GM12878 (cell line): ENCODE measurements around the gene TACSTD2. TPM values are rescaled to one million over a fixed set of nuclear protein-coding genes. Genes with fewer than 3 reads are reported as not detected.
A peak's percentile ranks its signal among the peaks of the same experiment; 100 is the strongest.

Source experiments
- ATAC-seq: fragments of 200-7000 bp; cut with Tn5 transposase; 3 replicates; pipeline ENCODE4 v1.9.1; 2020; ENCODE audit warnings: mild to moderate bottlenecking, moderate library complexity
- BruUV-seq: library from RNA; stranded (reverse); fragments of 400-500 nt; replicated peaks from 2 replicates; lab custom pipeline; 2021; lab: Mats Ljungman, UMichigan
- CTCF ChIA-PET: fragments of 300-600 bp; sonication (Branson Sonifier 250); formaldehyde crosslinking; extraction: SDS; loops from one replicate; lab custom pipeline; 2021; ENCODE audit warnings: inconsistent platforms; lab: Yijun Ruan, JAX
- POLR2A ChIA-PET: fragments of 350-600 bp; formaldehyde crosslinking; extraction: SDS; loops from one replicate; lab custom pipeline; 2021; ENCODE audit warnings: inconsistent platforms; lab: Charles Lee
- RAD21 ChIA-PET: fragments of 300-600 bp; sonication (Branson Sonifier 250); formaldehyde crosslinking; loops from one replicate; lab custom pipeline; 2023; ENCODE audit warnings: antibody characterized with exemption; ENCODE audit not compliant: unreplicated experiment; lab: Charles Lee
- SMC1A ChIA-PET: fragments of 300-600 bp; sonication (Branson Sonifier 250); formaldehyde crosslinking; loops from one replicate; lab custom pipeline; 2023; ENCODE audit not compliant: unreplicated experiment, uncharacterized antibody; lab: Charles Lee
- DNase-seq: peaks from one replicate; pipeline ENCODE4 v3.0.0-alpha.2; 2011; ENCODE audit warnings: low read depth, low spot score
- FAIRE-seq: peaks from 3 replicates; lab custom pipeline; 2011; peaks lifted over from hg19 to GRCh38; lab: Jason Lieb, UNC
- H2AFZ ChIP-seq: 2 replicates; pipeline ENCODE4 v1.6.0; 2011; ENCODE audit warnings: low read depth, low read length, control low read depth; ENCODE audit not compliant: control insufficient read depth
- H3K27ac ChIP-seq: 2 replicates; pipeline ENCODE4 v1.5.1; 2011; ENCODE audit warnings: control low read depth; ENCODE audit not compliant: control insufficient read depth, insufficient read depth
- H3K27me3 ChIP-seq, 2 experiments: replicated peaks in 1 of 2; 2 replicates each; pipeline versions ENCODE4 v1.6.0 to v1.6.1; 2011; ENCODE audit warnings: low read length in 1 of 2; ENCODE audit not compliant: control insufficient read depth in 2 of 2, insufficient read depth in 2 of 2
- H3K36me3 ChIP-seq, 2 experiments: 2 replicates each; pipeline ENCODE4 v1.5.1; 2011; ENCODE audit warnings: low read length in 1 of 2; ENCODE audit not compliant: control insufficient read depth in 2 of 2, insufficient read depth in 2 of 2
- H3K4me1 ChIP-seq: 2 replicates; pipeline ENCODE4 v1.6.1; 2011; ENCODE audit warnings: mild to moderate bottlenecking, low read length, moderate library complexity, mixed read lengths; ENCODE audit not compliant: control insufficient read depth, insufficient read depth
- H3K4me2 ChIP-seq: 2 replicates; pipeline ENCODE4 v1.6.0; 2011; ENCODE audit warnings: control low read depth; ENCODE audit not compliant: control insufficient read depth, insufficient read depth
- H3K4me3 ChIP-seq: fragments of 200-600 bp; sonication (generic); 2 replicates; pipeline ENCODE4 v1.5.1; 2016
- H3K79me2 ChIP-seq: 2 replicates; pipeline ENCODE4 v1.6.0; 2011; ENCODE audit warnings: low read length; ENCODE audit not compliant: control insufficient read depth, insufficient read depth
- H3K9ac ChIP-seq: 2 replicates; pipeline ENCODE4 v1.8.0; 2011; ENCODE audit warnings: low read length, control low read depth, mixed read lengths; ENCODE audit not compliant: control insufficient read depth, insufficient read depth
- H3K9me3 ChIP-seq: replicated peaks from 3 replicates; pipeline ENCODE4 v1.5.1; 2011; ENCODE audit warnings: mild to moderate bottlenecking, low read length; ENCODE audit not compliant: control insufficient read depth, insufficient read depth
- H4K20me1 ChIP-seq: 2 replicates; pipeline ENCODE4 v1.6.0; 2011; ENCODE audit not compliant: control insufficient read depth, insufficient read depth
- GABPA ChIP-seq: IDR thresholded peaks from 2 replicates; pipeline ENCODE4 v1.6.1; 2014; ENCODE audit warnings: antibody characterized with exemption, low read depth, mild to moderate bottlenecking, inconsistent platforms
- KDM1A ChIP-seq: fragments of 200-600 bp; sonication (generic); IDR thresholded peaks from 2 replicates; pipeline ENCODE4 v1.6.1; 2016; ENCODE audit warnings: borderline replicate concordance
- MEF2B ChIP-seq: fragments of 450-650 bp; IDR thresholded peaks from 2 replicates; pipeline ENCODE4 v1.6.1; 2018; ENCODE audit warnings: mild to moderate bottlenecking, moderate library complexity; ENCODE audit not compliant: partially characterized antibody, poor library complexity, severe bottlenecking
- MYB ChIP-seq: fragments of 150-350 bp; IDR thresholded peaks from 2 replicates; pipeline ENCODE4 v1.6.1; 2014; ENCODE audit warnings: mild to moderate bottlenecking, low read depth, low read length, borderline replicate concordance
- NR2C2 ChIP-seq: IDR thresholded peaks from 2 replicates; pipeline ENCODE4 v1.6.1; 2011; ENCODE audit warnings: borderline replicate concordance, low read depth; ENCODE audit not compliant: control insufficient read depth, insufficient read length
- STAT1 ChIP-seq: fragments of 450-650 bp; conservative IDR thresholded peaks from 2 replicates; pipeline ENCODE4 v1.6.1; 2014; ENCODE audit warnings: antibody characterized with exemption, mild to moderate bottlenecking
- ZNF217 ChIP-seq: fragments of 450-650 bp; IDR thresholded peaks from 2 replicates; pipeline ENCODE4 v1.6.1; 2017; ENCODE audit warnings: antibody characterized with exemption, mild to moderate bottlenecking
- WGBS: methylation state at CpG from one replicate; pipeline ENCODE4 v1.1.6; 2016; ENCODE audit warnings: low lambda C conversion rate; ENCODE audit not compliant: insufficient replicate concordance, insufficient coverage; ENCODE audit errors: missing lambda C conversion rate; 5-methylcytosine and 5-hydroxymethylcytosine counted together
- in situ Hi-C: fragments of 300-500 bp; cut with MboI; formaldehyde crosslinking; loops from 9 replicates; pipeline ENCODE4 v1.14.3; 2018; ENCODE audit warnings: mixed read lengths
- intact Hi-C: fragments of 100-400 bp; cut with micrococcal nuclease; formaldehyde crosslinking; loops from one replicate; pipeline ENCODE4 v1.14.2; 2022; ENCODE audit not compliant: unreplicated experiment
- polyA plus RNA-seq, 11 experiments: library from polyadenylated mRNA; depleted of rRNA in 4 of 11; unstranded in 6 of 11; stranded (reverse) in 5 of 11; fragments of >200 nt; fragmentation: Nextera tagmentation in 4 of 11; fragmentation: Illumina TruSeq in 1 of 11; extraction: Ambion mirVana in 4 of 11; extraction: Trizol in 1 of 11; gene quantifications; 1 replicate in 1 of 11; 2 replicates in 10 of 11; pipeline versions ENCODE4 v1.2.1 to v1.2.3, GENCODE V29; 2011 to 2016; ENCODE audit warnings: inconsistent platforms in 2 of 11, missing spikeins in 2 of 11, low read depth in 1 of 11
- total RNA-seq, 4 experiments: library from RNA; depleted of rRNA in 3 of 4; stranded (reverse); fragments of >200 nt in 3 of 4; fragmentation: Illumina TruSeq in 1 of 4; extraction: Trizol in 1 of 4; gene quantifications; 2 replicates each; pipeline versions ENCODE4 v1.2.1 to v1.2.3, GENCODE V29; 2013 to 2021
- TF ChIP-seq, protein P1 (sequence below): fragments of 450-650 bp; formaldehyde crosslinking; IDR thresholded peaks from 2 replicates; pipeline ENCODE4 v1.4.0; 2020; ENCODE audit warnings: mild to moderate bottlenecking, moderate library complexity
- TF ChIP-seq, protein P2 (sequence below): IDR thresholded peaks from 2 replicates; pipeline ENCODE4 v1.6.1; 2012; ENCODE audit warnings: mild to moderate bottlenecking, low read depth, low read length
- TF ChIP-seq, protein P3 (sequence below): fragments of 450-650 bp; IDR thresholded peaks from 2 replicates; pipeline ENCODE4 v1.6.1; 2018; ENCODE audit warnings: borderline replicate concordance, mild to moderate bottlenecking; ENCODE audit not compliant: partially characterized antibody

Gene TACSTD2
- total and polyA plus RNA-seq, 10 of the 15 experiments (the other 5 are each of a cell fraction or from before 2014, with no cell fraction given): 0.56 to 9.4 (median 3.7) TPM

DNA sequence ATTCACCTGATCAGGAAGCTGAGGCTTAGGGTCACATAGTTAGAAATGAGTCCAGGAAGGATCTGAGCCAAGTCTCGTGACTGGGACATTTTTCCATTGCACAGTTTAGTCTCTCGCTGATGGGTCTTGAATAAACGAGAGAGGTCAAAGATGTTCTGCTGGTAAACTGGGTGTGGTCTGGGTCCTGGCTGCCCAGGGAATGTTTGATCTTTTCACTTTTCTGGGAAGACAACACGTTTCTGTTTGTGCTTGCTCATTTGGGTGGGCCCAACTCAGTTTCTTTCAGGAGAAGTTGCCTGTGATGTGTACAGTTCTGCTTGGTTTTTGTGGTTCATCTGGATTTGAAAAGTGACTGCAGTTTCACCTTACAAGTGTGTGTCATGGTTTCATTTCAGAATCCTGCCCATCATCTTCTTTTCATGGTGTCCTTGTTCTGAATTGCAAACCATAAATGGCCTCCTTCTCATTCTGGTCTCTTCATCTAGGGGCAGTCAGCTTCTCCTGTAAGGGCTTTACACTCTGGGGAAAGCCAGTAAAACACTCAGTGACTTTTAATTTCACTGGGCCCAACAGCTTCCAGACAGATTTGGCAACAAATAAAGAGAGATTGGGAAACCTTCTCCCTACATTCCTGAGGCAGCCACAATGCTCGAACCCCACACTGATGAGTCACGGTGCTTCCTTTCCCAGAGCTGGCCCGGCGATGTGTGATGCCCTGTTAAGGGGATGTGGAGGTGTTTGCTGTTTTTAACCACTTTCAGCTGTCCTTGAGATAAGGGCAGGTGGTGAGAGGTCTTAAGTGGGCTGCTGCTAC is 7.2 kb upstream of the TACSTD2 start:
- ChIA-PET RAD21 (interaction anchor here (0.8 kb wide), 2 partner anchors 11 to 36 kb away, joined by 3 read pairs; no protein-coding TSS in a partner anchor), SMC1A (interaction anchor here (0.6 to 2.6 kb wide), 4 partner anchors 8 to 68 kb away, joined by 3 to 17 read pairs (median 3); no protein-coding TSS in a partner anchor), POLR2A (interaction anchor here (0.8 to 1.3 kb wide), 2 partner anchors 11 to 16 kb away, joined by 3 to 4 read pairs; no protein-coding TSS in a partner anchor), CTCF (interaction anchor here (1.2 kb wide), 1 partner anchor 68 kb away, joined by 3 read pairs; no protein-coding TSS in a partner anchor)
- H3K9ac ChIP-seq: no peak overlapping the region
- BruUV-seq: no TSS peak
- no peaks in the 10 kb centered on the region for H3K9me3 ChIP-seq
- H3K36me3 ChIP-seq: no peaks in the 10 kb centered on the region
- H4K20me1 ChIP-seq: no peaks in the 10 kb centered on the region
- H3K4me1 ChIP-seq: peaks cover 21% of the 10 kb centered on the region
- DNase-seq: no peak
- in situ Hi-C loops (no loop called here), intact Hi-C loops (loop anchor here (1.0 kb wide), 1 partner anchor 11 kb away; no protein-coding TSS in a partner anchor)
- H3K4me3 ChIP-seq: 0 out of 2 replicates have a peak overlapping the region, but pooled peaks have one; percentile 35
- peak overlapping the region; percentile 51 for H3K27ac ChIP-seq
- no peaks in the 10 kb centered on the region for H3K79me2 ChIP-seq
- peak; percentile 86 for FAIRE-seq
- whole genome bisulfite sequencing: 19% methylated on average over 8 of the region's 8 CpGs
- no peaks in the 10 kb centered on the region for H3K27me3 ChIP-seq
- peak overlapping the region; percentile 28 for H3K4me2 ChIP-seq
- peak overlapping the region; percentile 20; the same call in 1 of the 2 replicates for H2AFZ ChIP-seq
- peak; percentile 86 for ATAC-seq
- TF ChIP-seq GABPA: no peak
- no peak for TF ChIP-seq MEF2B
- TF ChIP-seq MYB: no peak
- no peak for TF ChIP-seq KDM1A
- no peak for TF ChIP-seq STAT1
- TF ChIP-seq, protein P1, sequence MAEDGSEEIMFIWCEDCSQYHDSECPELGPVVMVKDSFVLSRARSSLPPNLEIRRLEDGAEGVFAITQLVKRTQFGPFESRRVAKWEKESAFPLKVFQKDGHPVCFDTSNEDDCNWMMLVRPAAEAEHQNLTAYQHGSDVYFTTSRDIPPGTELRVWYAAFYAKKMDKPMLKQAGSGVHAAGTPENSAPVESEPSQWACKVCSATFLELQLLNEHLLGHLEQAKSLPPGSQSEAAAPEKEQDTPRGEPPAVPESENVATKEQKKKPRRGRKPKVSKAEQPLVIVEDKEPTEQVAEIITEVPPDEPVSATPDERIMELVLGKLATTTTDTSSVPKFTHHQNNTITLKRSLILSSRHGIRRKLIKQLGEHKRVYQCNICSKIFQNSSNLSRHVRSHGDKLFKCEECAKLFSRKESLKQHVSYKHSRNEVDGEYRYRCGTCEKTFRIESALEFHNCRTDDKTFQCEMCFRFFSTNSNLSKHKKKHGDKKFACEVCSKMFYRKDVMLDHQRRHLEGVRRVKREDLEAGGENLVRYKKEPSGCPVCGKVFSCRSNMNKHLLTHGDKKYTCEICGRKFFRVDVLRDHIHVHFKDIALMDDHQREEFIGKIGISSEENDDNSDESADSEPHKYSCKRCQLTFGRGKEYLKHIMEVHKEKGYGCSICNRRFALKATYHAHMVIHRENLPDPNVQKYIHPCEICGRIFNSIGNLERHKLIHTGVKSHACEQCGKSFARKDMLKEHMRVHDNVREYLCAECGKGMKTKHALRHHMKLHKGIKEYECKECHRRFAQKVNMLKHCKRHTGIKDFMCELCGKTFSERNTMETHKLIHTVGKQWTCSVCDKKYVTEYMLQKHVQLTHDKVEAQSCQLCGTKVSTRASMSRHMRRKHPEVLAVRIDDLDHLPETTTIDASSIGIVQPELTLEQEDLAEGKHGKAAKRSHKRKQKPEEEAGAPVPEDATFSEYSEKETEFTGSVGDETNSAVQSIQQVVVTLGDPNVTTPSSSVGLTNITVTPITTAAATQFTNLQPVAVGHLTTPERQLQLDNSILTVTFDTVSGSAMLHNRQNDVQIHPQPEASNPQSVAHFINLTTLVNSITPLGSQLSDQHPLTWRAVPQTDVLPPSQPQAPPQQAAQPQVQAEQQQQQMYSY (CRISPR knock-in tag): no peak
- TF ChIP-seq, protein P2, sequence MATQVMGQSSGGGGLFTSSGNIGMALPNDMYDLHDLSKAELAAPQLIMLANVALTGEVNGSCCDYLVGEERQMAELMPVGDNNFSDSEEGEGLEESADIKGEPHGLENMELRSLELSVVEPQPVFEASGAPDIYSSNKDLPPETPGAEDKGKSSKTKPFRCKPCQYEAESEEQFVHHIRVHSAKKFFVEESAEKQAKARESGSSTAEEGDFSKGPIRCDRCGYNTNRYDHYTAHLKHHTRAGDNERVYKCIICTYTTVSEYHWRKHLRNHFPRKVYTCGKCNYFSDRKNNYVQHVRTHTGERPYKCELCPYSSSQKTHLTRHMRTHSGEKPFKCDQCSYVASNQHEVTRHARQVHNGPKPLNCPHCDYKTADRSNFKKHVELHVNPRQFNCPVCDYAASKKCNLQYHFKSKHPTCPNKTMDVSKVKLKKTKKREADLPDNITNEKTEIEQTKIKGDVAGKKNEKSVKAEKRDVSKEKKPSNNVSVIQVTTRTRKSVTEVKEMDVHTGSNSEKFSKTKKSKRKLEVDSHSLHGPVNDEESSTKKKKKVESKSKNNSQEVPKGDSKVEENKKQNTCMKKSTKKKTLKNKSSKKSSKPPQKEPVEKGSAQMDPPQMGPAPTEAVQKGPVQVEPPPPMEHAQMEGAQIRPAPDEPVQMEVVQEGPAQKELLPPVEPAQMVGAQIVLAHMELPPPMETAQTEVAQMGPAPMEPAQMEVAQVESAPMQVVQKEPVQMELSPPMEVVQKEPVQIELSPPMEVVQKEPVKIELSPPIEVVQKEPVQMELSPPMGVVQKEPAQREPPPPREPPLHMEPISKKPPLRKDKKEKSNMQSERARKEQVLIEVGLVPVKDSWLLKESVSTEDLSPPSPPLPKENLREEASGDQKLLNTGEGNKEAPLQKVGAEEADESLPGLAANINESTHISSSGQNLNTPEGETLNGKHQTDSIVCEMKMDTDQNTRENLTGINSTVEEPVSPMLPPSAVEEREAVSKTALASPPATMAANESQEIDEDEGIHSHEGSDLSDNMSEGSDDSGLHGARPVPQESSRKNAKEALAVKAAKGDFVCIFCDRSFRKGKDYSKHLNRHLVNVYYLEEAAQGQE: no peak
- no peak for TF ChIP-seq NR2C2
- TF ChIP-seq ZNF217: no peak
- TF ChIP-seq, protein P3, sequence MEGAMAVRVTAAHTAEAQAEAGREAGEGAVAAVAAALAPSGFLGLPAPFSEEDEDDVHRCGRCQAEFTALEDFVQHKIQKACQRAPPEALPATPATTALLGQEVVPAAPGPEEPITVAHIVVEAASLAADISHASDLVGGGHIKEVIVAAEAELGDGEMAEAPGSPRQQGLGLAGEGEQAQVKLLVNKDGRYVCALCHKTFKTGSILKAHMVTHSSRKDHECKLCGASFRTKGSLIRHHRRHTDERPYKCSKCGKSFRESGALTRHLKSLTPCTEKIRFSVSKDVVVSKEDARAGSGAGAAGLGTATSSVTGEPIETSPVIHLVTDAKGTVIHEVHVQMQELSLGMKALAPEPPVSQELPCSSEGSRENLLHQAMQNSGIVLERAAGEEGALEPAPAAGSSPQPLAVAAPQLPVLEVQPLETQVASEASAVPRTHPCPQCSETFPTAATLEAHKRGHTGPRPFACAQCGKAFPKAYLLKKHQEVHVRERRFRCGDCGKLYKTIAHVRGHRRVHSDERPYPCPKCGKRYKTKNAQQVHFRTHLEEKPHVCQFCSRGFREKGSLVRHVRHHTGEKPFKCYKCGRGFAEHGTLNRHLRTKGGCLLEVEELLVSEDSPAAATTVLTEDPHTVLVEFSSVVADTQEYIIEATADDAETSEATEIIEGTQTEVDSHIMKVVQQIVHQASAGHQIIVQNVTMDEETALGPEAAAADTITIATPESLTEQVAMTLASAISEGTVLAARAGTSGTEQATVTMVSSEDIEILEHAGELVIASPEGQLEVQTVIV: no peak
